HG03066 (cell line): ENCODE measurements around the gene C19orf44.

Experiments used
- ATAC-seq: cut with Tn5 transposase; IDR thresholded peaks from one replicate; pipeline ENCODE4 v1.9.1; 2021; ENCODE audit warnings: low read depth; ENCODE audit not compliant: unreplicated experiment

Gene C19orf44

DNA sequence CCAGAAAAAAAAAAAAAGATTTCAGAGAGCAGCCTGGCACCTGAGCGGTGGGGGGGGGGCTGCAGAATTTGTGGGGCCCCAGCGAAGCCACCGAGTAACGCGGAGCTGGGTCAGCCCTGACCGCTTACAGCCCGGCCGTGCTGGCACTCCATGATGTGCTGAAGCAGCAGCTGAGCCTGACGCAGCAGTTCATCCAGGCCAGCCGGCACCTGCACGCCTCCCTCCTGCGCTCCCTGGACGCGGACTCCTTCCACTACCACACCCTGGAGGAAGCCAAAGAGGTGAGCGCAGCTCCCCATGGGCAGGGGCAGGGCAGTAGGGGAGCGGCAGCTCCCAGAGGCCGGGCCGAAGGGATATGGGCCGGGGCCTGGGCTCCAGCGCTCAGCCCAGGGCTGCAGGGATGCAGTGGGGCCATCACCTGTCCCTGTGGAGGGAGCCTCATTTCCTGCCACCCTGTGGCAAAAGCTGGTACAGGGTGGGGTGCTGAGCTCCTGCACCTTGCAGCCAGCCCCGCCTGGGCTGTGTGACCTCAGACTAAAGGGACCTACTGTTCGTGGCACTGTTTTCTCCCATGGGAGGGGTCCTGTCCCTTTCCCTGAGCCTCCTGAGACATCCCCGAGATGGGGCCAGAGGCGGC lies 18.3 kb downstream of the C19orf44 start:
- no peak for ATAC-seq

DNA sequence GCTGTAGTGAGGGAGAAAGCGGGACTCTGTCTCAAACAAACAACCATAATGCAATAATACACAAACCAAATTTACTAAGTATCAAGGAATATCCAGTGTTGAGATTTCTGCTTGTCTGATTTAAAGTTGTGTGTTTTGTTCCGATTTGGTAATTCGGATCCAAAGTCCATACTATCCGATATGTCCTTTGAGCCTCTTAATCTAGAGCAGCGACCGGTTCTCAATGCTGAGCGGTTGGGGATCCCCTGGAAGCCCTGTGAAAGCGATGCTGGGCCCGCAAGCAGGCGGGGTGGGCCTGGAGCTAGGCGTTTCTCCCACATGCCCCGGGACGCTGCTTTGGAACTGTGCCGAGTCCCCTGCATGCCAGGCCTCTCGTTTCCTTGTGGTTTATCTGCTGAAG lies 20.2 kb downstream of the C19orf44 start:
- ATAC-seq, result no peak

DNA sequence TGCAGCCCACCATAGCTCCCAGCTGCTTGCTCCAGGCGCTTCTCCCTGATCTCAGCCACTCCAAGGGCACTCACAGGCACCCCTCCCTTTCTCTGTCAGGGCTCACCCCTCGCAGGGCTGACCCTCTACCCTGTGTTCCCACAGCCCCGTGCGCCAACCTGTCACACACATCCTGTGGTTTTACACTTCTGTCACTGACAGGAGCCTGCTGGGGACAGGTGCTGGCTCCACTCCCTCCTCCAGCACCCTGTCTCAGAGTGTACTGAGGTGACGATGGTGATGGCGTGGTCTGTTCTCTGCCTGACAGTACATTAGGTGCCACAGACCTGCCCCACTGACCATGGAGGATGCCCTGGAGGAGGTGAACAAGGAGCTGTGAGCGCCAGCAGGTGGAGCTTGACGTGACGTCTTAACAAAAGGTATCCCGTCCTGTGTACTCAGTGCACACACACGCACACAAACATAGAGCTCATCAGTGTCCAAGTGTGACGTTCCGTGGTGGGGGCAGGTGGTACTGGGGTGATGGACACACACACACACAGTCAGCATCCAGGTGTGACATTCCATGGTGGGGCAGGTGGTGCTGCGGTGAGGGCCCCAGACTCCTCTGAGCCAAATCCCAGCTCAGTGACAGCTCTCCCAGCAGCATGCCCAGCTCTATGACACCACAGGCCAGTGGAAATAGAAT lies 20.9 kb downstream of the C19orf44 start:
- no peak for ATAC-seq

DNA sequence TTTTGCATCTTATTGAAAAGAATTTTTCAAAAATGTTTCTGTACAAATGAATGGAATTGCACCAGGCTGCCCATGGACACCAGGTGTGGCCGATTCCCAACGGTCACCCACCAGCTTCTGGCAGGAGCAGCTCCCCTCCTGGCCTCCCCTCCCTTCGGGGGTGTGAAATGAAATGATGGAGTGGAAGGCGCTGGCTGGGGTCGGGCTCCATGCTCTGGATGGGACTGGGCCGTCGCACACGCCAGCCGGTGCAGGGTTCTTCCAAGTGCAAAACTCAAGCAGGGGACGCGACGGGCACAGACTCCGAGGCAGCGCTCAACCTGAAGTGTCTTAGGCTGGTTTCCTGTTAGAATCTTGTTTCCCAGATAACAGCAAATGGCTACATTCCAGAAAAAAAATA lies 21.9 kb downstream of the C19orf44 start:
- ATAC-seq, result no peak

DNA sequence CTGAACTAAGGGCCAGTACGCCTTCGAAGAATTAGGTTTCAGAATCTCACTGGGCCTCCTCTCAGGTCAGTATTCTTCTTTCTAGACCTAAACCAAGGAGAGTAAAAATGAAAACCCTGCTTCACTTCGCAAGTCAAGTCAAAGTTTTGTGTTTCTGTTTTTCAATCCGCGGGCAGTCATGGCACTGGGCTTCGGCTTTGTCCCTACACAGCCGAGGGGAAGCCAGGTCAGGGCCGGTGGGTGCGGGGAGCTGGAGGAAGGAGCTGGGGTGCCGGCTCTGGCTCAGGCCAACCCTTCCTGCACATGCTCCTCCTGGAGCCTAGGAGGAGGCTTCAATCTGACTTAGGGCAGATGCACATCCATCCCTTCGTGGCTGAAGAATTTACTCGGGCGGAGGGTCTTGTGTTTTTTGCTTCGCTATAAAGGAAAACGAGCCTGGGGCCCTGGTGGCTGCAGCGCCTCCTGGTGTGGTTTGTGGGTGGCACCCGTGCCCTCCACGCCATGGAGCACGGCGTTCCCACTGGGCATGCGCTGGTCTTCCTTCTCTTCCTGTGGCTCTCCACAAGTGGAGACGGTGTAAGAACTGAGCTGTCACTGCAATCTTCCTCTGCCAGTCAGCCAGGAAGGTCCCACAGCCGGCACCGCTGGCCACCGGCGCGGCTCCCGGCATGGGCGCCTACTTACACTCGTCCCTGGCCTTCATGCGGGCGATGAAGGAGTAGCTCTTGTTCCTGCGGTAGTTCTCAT lies 22.5 kb downstream of the C19orf44 start:
- ATAC-seq, result no peak

DNA sequence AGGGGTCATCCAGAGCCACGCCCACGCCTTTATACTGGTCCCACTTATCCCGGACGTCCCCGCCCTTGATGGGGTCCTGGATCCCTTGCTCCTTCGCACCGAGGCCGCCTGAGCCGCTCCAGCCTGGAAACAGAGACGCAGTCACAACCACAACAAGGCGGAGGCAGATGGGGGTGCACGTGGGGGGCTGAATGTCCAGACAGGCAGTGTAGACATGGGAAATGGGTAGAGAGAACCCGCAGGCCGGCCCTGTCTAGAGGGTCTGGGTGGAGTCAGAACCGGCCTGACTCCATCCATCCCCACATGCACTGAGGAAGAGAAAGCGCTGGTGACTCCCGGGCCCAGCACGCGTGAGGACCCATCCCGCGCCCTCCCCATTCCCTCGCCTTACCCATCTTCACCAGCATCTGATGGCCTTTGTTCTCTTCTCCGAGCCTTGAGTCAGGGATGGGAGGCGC lies 23.1 kb downstream of the C19orf44 start:
- ATAC-seq, result no peak

DNA sequence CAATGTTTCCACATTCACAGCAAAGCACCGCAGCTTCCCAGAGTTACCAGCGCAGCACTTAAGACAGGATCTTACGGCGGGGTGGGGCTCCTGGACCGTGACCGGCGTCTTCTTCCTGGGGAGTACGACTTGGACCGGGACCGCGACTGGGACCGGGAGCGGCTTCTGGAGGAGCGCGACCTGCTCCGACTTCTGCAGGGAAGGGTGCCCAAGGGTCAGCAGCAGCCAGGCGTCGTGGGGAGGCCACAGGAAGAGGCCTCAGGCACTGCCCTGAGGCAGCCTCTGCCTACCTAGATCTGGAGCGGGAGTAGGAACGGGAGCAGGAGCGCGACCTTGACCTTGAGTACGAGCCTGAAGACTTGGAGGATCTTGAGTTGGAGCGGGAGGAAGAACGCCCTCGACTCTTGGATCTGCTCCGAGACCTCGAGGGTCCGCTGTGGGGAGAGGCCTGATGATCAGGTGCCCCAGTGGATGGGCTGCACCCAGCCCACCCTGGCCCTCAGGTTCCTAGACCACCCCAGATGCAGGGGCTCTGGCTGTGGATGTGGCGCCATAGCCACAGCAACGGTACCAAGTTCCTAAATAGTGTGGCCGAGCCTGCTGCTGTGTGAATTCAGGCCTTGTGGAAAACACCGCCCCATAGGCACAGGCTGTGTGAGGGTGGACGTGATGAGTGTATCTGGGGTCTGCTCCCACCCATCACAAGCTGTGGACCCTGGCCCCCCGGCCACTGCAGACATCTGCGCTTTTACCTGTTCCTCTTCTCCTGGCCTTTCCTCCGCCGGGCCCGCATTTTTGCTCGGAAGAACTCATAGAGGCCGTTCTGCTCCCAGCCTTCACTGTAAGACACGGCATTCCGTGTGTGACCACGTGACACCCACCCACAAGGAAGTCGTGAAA lies 24.1 kb downstream of the C19orf44 start:
- no peak for ATAC-seq

DNA sequence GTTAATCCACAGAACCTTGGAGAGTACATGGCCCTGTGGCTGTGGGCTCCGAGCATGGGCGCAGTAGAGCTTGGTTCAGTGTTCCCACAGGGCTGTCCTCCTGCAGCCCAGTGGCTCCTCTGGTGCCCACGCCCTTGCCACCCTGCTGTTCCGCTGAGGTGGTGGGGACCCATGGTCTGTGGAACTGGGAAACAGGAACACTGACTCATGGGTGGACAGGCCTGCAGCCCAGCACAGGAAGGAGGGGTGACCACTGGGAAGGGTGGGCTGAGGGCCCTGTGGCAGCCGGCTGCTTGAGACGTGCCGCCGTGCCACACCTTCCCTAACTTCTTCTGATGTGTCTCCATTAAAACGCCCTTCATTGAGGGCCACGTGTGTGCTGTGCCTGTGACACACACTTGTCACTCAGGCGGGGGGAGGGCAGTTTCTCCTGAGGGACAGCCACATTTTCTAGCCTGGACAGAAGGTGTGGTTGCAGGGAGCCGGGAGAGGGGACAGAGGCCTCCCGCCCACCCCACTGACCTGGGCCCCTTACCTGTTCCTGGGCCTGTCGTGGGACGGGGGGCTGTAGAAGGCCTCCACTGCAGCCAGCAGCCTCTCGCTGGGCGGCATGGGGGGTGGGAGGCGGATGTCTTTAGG lies 24.9 kb downstream of the C19orf44 start:
- ATAC-seq, result no peak

DNA sequence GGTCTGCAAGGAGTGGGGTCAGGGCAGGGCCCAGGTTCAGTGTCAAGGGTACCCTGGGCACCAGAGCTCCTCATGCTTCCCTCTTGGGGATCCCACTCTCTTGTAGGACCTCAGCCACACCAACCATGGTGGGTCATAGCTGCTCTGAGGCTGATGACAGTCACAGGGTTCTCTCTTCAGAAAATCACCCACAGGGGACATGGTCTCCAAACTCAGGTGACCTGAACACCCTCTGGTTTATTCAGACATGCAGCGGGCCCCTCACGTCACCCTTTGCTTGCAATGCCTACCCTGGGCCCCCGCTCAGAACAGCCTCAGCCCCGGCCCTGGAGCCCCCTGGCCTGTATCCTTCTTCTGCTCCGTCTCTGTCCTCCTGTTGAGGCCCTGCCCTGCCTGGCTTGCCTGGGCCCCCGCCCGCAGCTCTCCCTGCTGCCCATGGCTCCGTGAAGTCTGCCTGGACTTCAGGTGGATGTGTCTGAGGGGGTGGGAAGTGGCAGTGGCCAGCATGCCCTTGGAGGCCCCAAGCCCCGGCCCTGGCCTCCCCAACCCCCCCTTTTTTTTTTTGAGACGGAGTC lies 25.6 kb downstream of the C19orf44 start:
- no peak for ATAC-seq

DNA sequence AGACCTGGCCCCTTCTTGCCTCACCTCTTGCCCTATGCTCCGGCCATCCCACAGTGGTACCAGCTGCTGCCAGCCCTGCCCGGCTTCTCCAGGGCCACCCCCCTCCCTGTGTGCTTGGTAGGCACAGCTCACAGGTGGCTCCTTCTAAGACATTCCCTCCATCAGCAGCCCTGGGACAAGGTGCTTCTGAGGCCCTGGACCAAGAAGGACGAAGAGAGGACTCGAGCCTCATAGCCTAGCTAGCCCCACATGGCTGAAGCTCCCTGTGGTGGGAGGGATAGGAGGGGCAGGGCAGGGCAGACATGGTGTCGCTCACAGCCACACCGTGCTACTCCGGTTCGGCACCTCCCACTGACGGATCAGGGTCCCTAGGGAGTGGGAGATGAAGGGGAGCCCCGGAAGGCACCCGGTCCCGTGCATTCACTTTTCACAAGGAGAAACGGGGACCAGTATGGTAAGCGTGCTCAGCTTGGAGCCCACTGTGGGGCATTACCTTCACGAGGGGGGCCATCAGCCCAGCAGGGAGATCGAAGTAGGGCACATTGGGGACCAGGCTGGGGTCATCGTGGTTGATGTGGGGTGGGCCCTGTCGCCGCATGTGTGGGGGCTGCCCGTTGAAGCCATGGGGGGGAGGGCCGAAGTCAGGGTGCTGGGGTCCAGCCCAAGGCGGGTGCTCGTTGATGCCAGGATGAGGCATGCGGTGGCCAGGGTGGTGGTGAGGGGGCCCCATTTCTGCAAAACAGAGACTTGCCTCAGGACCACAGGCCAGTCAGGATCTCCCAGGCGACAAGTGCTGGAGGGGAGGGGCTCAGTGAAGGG lies 26.6 kb downstream of the C19orf44 start:
- ATAC-seq, result no peak

DNA sequence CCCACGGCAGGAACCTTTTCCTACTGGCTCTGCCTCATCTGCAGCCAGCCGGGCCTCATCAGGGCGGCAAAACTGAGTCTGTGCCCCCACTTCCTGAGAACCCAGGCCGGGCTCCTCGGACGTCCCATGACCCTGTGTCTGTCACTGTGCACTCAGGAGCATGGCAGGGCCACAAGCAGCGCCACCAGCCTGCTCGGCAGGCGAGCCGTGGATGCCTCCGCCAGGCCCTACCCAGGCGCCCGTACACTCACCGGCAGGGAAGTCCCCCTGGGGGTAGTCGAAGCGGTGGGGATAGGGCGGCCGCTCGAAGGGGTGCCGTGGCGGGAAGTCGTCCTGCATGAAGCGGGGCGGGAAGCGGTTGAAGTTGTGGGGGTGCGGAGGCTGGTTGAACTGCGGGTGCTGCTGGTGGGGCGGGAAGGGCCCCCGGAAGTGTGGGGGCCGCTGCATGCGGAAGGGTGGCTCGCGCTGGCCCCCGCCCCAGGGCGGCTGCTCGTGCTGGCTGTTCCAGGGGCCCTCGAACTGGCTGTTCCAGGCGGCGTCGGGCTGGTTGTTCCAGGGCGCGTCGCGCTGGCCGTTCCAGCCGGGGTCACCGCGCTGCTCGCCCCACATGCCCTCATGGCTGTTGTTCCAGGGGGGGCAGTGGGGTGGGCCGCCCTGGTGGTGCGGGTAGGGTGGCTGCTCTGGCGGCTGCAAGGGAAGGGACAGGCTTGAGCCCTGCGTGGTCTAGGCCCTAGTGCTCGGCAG lies 29.0 kb downstream of the C19orf44 start:
- no peak for ATAC-seq

DNA sequence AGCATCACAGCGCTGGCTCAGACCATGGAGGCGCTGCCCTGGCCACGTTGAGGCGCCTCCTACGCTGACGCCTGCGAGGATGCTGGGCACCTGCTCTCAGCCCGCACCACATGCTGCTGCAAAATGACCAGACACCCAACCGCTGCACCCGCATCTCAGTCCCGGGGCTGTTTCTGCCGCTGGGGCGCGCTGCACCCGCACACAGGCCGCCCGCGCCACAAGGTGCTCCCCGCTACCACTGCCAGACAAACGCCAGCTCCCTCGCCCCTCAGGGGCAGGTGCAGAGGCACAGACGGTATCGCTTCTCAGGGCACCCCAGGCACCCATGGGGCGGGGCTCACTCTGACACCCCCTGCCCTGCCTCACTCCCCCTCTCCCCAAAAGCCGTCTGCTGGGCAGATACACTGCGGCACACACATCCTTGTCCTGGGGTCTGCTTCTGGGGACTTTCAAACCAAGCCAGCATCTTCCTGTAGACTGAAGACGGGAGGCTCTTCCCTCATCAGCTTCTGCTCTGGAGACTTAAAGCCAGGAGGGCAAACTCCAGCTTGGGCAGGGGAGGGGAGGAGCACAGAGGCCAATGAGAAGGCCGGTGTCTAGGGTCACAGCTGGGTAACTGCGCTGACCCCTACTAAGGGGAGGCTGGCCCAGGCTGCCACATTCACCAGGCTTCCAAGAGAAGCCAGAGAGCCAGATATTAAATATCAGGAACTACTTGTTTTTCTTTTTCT lies 29.7 kb downstream of the C19orf44 start:
- no peak for ATAC-seq

DNA sequence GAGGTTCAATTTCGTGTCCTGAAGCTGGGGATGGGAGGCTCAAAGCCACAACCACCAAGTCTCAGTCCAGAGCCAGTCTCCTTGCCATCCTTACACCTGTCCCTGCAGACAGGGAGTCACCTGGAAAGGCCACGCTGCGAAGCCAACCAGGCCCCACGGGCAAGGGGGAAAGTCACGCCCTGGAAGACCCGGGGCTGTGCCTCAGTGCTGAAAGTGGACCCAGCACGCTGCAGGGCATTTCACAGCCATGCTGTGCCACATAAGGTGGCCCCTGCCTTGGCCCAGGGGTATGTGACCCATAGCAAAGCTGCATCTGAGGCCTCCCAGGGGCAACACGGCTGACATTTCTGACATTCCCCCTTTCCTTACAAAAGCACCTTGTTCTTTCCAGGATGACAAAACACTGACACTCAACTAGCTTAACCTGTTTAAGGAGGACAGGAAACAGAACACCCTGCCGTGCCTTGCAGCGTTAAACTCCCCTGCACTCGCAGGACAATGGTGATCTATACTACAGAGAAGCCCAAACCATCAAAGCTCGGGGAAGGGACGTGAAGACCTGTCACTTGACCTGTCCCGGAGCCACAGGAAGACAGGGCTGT lies 31.2 kb downstream of the C19orf44 start:
- no peak for ATAC-seq

DNA sequence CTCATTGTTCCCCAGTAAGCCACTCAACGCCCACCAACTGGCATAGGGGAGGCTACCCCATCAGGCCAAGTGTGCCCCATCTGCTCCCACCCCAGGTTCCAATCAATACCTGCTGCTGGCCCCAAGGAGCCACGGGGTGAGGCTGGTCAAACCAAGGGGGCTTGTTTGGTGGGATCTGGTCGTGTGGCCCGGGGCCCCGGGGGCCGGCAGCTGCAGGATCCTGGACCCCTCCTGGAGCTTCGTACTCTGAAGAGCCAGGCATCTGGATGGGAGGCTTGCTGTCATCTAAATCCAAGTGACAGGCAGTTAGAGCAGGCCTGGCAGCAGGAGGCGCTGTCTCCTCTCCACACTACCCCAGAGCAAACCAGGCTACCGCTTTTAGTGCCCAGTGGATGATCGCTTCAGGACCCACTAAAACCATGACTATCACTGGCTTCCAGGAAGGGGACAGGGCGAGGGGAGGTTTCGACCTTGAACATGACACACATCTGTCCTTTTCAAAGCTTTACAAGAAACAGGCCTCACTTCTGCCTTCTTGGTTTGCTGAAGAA lies 31.9 kb downstream of the C19orf44 start:
- no peak for ATAC-seq

DNA sequence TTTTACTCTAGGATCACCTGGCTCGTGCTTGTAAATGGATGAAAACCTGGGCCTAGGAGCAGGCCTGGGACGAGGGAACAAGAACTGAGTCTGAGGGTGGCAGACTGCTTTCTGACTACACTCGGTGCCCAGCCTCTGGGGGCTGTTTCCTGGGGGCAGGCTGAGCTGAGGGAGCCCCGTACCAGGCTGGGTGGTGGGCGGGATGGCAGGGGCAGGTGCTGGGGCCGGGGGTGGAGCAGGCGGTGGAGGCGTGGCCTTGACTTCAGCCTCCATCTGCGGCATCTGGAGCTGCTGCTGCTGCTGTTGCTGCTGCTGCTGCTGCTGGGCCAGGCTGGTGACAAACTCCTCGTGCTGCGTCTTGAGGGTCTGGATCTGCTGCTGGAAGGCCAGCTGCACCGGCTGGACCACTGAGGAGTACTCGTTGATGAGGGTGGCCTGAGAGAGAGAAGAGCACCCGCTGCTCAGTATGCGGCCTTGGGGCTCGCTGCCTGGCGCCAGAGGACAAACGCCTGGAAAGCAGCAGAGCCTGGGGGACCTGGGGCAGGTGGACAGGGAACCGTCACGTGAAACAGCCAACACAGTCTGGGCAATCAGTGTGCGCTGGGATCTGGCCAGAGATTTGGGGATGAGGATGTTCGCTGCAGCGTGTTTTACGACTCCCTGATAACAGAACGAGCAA lies 33.4 kb downstream of the C19orf44 start:
- ATAC-seq, result no peak

DNA sequence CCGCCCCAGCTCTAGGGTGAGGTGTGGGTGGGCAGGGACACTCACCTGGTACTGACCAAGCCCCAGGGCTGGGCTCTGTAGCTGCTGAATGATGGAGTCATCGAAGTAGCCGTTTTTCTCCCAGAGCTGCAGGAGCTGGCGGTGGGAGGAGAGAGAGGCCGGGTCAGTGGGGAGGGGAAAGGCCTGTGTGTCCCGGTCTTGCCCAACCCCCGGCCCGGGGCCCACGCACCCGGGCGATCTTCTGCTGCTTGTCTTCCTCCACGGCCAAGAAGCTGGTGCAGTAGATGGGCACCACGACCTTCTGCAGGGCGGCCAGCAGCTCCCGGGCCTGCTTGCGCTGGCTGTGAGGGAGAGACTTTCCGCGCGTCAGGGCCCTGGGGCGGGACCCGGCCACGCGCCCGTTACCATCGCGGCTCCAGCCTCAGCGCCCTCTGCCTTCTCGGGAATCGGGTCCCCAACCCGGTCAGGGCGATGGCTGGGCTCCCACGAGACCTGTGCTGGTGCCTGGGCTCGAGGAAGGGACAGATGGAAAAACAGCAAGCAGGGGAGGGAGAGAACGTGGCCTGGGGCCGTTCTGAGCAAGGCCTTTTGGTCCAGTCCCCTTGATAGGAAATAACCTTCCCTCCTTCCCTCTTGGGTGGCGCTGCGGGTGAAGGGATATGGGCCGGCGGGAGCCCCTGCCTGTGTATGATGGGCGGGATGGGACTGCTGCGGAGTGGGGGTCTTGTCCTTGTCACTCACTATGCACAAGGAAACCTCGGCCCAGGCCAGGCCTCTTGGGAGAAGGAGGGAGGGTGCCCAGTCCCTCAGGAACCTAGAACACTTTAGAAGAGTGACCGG lies 34.6 kb downstream of the C19orf44 start:
- no peak for ATAC-seq
